ENCODE data around the gene FOXRED2. TPM values are rescaled to one million over a fixed set of nuclear protein-coding genes. Genes with fewer than 3 reads are reported as not detected.

Gene FOXRED2
- 1.8 and 7.4 TPM in 2 replicates for total RNA-seq

DNA sequence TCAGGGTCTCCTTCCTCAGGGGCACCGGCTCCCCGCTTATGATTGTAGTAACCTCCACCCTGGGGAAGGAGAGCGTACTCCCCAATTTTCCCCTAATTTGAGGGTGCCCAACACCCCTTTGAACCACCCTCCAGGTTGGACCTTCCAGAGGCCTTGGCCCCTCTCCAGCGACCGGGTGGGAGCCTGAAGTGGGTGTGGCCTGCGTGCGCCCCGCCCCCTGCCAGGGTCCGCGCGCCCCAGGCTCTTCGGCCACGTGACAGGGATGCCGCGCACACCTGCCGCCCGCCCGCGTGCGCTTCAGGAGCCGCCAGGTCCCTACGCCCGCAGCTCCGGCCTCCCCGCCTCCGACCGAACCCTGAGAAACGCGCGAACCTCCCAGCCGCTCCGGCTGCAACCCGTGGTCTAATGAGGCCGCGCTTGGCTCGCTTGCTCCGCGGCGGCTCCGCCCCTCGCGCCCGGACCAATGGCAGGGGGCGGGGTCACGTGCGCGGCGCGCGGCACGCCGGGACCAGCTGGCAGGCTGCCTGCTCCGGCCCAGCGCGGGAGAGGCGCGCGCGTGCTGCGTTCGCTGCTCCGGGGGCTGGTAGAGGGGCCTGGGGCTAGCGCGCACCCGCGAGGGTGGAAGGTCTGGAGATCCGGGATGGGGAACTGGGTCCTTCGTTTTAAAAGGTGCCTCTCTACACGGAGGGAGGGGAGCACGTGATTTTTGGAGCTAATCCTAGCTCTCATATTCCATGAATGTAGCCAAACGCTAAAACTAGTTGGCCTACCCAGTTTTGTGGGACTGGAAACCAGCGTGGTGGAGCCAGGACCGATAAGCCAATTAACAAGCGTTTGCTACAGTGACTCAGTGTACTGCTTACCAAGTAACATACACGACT is at the start of gene FOXRED2:
FOXRED2 (minus strand) TSS at position 404 of the 881 bp plus-strand sequence. CDS start 618 bp downstream, outside the sequence.

DNA sequence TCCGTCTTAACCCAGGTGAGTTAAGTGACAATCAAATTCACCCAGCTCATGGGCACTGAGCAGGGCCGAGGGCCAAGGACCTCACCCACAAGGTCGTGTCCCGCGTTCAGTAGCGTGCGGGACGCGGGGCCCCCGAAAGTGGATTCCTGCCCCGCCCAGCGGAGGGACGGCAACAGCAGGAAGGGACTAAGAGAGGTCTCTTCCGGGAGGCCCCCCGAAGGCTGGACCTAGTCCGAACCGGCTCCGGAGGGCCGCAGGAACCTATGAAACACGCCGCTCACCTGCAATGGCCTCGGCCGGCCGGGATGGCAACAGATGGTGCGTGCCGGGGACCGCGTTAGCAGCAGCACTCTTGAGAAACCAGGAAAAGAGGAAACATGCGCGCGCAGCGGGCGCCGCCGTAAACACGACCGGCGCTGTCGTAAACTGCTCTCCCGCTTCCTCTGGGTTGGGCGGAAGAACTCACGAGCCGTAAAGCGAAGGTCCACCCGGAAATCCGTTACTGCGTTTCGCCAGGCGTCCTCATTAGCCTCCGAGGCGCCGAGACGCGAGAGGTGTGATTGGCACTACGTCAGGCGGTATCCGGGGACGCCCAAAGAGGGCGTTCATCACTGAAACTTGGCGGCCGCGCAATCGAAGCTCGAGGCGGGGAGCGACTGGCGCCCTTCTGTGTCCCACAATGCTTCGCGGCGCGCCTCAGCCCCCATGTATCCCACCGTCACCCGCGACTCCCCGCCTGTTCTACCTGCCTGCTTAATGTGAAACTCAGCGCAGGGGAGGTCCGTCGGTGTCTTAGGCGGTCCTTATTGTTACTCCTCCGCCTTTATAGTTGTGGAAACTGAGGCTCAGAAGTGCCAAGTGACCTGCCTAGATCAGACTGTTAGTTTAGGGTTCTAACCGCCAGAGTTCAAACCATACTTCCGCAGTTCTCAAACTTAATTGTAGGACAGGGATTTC is 22.2 kb upstream of the FOXRED2 start, which contains the start of gene EIF3D:
EIF3D (minus strand) TSS at position 372 of the 957 bp plus-strand sequence. CDS start 3,045 bp downstream, outside the sequence.

DNA sequence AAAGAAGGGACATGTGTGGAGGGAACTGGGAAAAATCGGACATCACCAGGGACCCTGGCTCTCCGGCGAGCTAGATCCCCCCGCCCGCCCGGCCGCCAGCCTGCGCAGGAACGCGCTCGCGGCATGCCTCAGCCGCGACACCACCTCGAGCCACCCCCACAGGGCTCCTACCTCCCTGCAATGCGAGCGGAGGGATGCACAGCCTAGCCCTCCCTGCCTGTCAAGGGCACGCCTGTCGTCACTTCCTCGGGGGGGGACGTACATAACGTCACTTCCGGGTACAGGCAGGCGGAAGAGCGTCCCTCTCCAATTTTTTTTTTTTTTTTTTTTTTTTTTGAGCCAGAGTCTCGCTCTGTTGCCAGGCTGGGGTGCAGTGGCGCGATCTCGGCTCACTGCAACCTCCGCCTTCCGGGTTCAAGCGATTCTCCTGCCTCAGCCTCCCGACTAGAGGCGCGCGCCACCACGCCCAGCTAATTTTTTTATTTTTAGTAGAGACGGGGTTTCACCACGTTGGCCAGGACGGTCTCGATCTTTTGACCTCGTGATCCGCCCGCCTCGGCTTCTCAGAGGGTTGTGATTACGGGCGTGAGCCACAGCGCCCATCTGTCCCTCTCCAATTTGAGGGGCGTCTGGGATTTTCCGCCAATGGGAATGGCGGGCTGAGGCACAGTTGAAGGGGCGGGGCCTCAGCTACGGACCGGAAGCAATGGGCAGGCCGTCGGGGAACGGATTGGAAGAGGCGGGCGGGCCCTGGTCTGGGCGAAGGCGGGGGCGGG is 25.3 kb downstream of the FOXRED2 start, which contains the start of gene TXN2:
TXN2 (minus strand) TSS at position 248 of the 776 bp plus-strand sequence. CDS start 803 bp downstream, outside the sequence.

Other genes starting within 250 kb of the FOXRED2 start
- gene MYH9, start 119.1 kb downstream of the FOXRED2 start, total RNA-seq = 844 and 1,720 TPM in 2 replicates
- 13.9 and 22.7 TPM in 2 replicates for gene TXN2, start 25.4 kb downstream of the FOXRED2 start, total RNA-seq
- gene EIF3D, start 22.1 kb upstream of the FOXRED2 start, total RNA-seq = 328 and 353 TPM in 2 replicates
- not detected in 2 replicates for gene CACNG2, start 196.7 kb upstream of the FOXRED2 start, total RNA-seq

Measured in bladder microvascular endothelial cell (primary cell).